ENCODE data around the gene PTCD3. TPM values are rescaled to one million over a fixed set of nuclear protein-coding genes. Genes with fewer than 3 reads are reported as not detected.

The PTCD3 gene
- polyA plus RNA-seq, 1 donor from 2014 or later: 214 TPM

DNA sequence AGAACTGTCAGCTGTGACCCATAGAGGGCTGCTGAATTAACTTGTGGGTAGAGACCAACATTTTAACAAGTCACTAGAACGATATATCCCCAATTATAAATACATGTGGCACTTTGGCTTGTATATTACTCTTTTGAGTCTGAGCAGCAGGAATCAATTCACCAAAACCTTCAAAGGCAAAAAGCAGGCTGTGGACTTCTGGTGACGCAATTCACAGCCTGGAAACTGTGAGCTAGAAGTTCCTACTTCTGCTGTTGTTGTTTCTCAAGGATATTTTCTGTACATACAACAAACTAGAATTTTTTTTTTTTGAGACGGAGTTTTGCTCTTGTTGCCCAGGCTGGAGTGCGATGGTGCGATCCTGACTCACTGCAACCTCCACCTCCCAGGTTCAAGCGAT, 37.3 kb downstream of the PTCD3 start:
- Histone ChIP-seq H3K4me3 (ENCODE audit: low read length) (no peak overlapping the region), H3F3A (ENCODE audit: insufficient read depth, low read length, poor library complexity, severe bottlenecking) (no peaks in the 10 kb centered on the region), H4K20me1 (ENCODE audit: insufficient read depth) (no peaks in the 10 kb centered on the region), H3K36me3 (ENCODE audit: insufficient read depth, low read length) (peaks cover 6% of the 10 kb centered on the region), H2AFZ (ENCODE audit: low read depth, low read length) (no peak overlapping the region), H3K9me2 (ENCODE audit: insufficient read depth, low read length) (no peaks in the 10 kb centered on the region), H3K27me3 (ENCODE audit: insufficient read depth, low read depth, low read length) (no peaks in the 10 kb centered on the region), H3K9me3 (ENCODE audit: low read length) (no peaks in the 10 kb centered on the region), H3K4me2 (ENCODE audit: low read length) (no peak overlapping the region), H3K9ac (ENCODE audit: low read length) (no peak overlapping the region), H3K27ac (ENCODE audit: low read length) (no peak overlapping the region), H3K79me2 (replicated peaks; ENCODE audit: insufficient read depth, low read length) (no peaks in the 10 kb centered on the region)
- TF ChIP-seq SMC3 (conservative IDR thresholded peaks at IDR 0.05; ENCODE audit: poor library complexity) (no peak), TAF1 (IDR thresholded peaks at IDR 0.05; ENCODE audit: low read depth) (no peak), POLR2AphosphoS5 (IDR thresholded peaks at IDR 0.05) (no peak), MXI1 (conservative IDR thresholded peaks at IDR 0.05; ENCODE audit: poor library complexity, severe bottlenecking) (no peak), EP300 (conservative IDR thresholded peaks at IDR 0.05; ENCODE audit: poor library complexity, severe bottlenecking) (no peak), EZH2 (IDR thresholded peaks at IDR 0.05; ENCODE audit: borderline replicate concordance, insufficient read depth, low read length, poor library complexity, severe bottlenecking) (no peak), RAD21 (conservative IDR thresholded peaks at IDR 0.05) (no peak), CTCF (IDR thresholded peaks at IDR 0.05; ENCODE audit: poor library complexity, severe bottlenecking) (no peak)
- TF ChIP-seq, protein P1, sequence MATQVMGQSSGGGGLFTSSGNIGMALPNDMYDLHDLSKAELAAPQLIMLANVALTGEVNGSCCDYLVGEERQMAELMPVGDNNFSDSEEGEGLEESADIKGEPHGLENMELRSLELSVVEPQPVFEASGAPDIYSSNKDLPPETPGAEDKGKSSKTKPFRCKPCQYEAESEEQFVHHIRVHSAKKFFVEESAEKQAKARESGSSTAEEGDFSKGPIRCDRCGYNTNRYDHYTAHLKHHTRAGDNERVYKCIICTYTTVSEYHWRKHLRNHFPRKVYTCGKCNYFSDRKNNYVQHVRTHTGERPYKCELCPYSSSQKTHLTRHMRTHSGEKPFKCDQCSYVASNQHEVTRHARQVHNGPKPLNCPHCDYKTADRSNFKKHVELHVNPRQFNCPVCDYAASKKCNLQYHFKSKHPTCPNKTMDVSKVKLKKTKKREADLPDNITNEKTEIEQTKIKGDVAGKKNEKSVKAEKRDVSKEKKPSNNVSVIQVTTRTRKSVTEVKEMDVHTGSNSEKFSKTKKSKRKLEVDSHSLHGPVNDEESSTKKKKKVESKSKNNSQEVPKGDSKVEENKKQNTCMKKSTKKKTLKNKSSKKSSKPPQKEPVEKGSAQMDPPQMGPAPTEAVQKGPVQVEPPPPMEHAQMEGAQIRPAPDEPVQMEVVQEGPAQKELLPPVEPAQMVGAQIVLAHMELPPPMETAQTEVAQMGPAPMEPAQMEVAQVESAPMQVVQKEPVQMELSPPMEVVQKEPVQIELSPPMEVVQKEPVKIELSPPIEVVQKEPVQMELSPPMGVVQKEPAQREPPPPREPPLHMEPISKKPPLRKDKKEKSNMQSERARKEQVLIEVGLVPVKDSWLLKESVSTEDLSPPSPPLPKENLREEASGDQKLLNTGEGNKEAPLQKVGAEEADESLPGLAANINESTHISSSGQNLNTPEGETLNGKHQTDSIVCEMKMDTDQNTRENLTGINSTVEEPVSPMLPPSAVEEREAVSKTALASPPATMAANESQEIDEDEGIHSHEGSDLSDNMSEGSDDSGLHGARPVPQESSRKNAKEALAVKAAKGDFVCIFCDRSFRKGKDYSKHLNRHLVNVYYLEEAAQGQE (IDR thresholded peaks at IDR 0.05; ENCODE audit: borderline replicate concordance): no peak

GRCh38 chr2:86143926-86144685, 38.1 kb downstream of the PTCD3 start:
- Histone ChIP-seq H3K4me2 (ENCODE audit: low read length) (no peak overlapping the region), H3K4me3 (ENCODE audit: low read length) (no peak overlapping the region), H3K9ac (ENCODE audit: low read length) (no peak overlapping the region), H3K27me3 (ENCODE audit: insufficient read depth, low read depth, low read length) (no peaks in the 10 kb centered on the region), H3K9me3 (ENCODE audit: low read length) (no peaks in the 10 kb centered on the region), H3K9me2 (ENCODE audit: insufficient read depth, low read length) (no peaks in the 10 kb centered on the region), H3K79me2 (replicated peaks; ENCODE audit: insufficient read depth, low read length) (no peaks in the 10 kb centered on the region), H4K20me1 (ENCODE audit: insufficient read depth) (no peaks in the 10 kb centered on the region), H3F3A (ENCODE audit: insufficient read depth, low read length, poor library complexity, severe bottlenecking) (no peaks in the 10 kb centered on the region), H3K36me3 (ENCODE audit: insufficient read depth, low read length) (peaks cover 5% of the 10 kb centered on the region), H2AFZ (ENCODE audit: low read depth, low read length) (no peak overlapping the region), H3K27ac (ENCODE audit: low read length) (no peak overlapping the region)
- TF ChIP-seq, protein P1 (IDR thresholded peaks at IDR 0.05; ENCODE audit: borderline replicate concordance): no peak
- TF ChIP-seq CTCF (IDR thresholded peaks at IDR 0.05; ENCODE audit: poor library complexity, severe bottlenecking) (no peak), EZH2 (IDR thresholded peaks at IDR 0.05; ENCODE audit: borderline replicate concordance, insufficient read depth, low read length, poor library complexity, severe bottlenecking) (no peak), RAD21 (conservative IDR thresholded peaks at IDR 0.05) (no peak), SMC3 (conservative IDR thresholded peaks at IDR 0.05; ENCODE audit: poor library complexity) (no peak), POLR2AphosphoS5 (IDR thresholded peaks at IDR 0.05) (no peak), EP300 (conservative IDR thresholded peaks at IDR 0.05; ENCODE audit: poor library complexity, severe bottlenecking) (no peak)
